ENCODE results near the gene GSG1L.

The GSG1L gene

GRCh38 chr16:27841911-27842310 lies 221.6 kb downstream of the GSG1L start:
- H3K4me3 Mint-ChIP-seq: no peak overlapping the region
- CTCF ChIA-PET: interaction anchor here (1.4 kb wide), 1 partner anchor 130 kb away, joined by 3 read pairs; no protein-coding TSS in a partner anchor
- no peak overlapping the region for H3K27ac Mint-ChIP-seq
- no peak for DNase-seq
- no peaks in the 10 kb centered on the region for H3K4me1 Mint-ChIP-seq
- peaks cover 12% of the 10 kb centered on the region for H3K27me3 Mint-ChIP-seq
- no peaks in the 10 kb centered on the region for H3K9me3 Mint-ChIP-seq
- H3K36me3 Mint-ChIP-seq: no peaks in the 10 kb centered on the region

- H3K27ac Mint-ChIP-seq: no peak overlapping the region
- H3K27me3 Mint-ChIP-seq: peaks cover 12% of the 10 kb centered on the region
- CTCF ChIA-PET: no interaction called here
These were observed 222.3 kb downstream of the GSG1L start for GRCh38 chr16:27841061-27841801.

GRCh38 chr16:27840311-27841060 lies 223.0 kb downstream of the GSG1L start:
- no peak overlapping the region for H3K27ac Mint-ChIP-seq
- no peak overlapping the region for H3K4me3 Mint-ChIP-seq
- H3K36me3 Mint-ChIP-seq: no peaks in the 10 kb centered on the region
- no peak for DNase-seq
- CTCF ChIA-PET: no interaction called here
- no peaks in the 10 kb centered on the region for H3K9me3 Mint-ChIP-seq
- no peaks in the 10 kb centered on the region for H3K4me1 Mint-ChIP-seq
- H3K27me3 Mint-ChIP-seq: peaks cover 13% of the 10 kb centered on the region

More at GRCh38 chr16:27841061-27841801, 222.3 kb downstream of the GSG1L start:
- Mint-ChIP-seq H3K9me3 (no peaks in the 10 kb centered on the region), H3K4me1 (no peaks in the 10 kb centered on the region), H3K36me3 (no peaks in the 10 kb centered on the region), H3K4me3 (no peak overlapping the region)
- DNase-seq: no peak

GRCh38 chr16:27839419-27839818 lies 224.1 kb downstream of the GSG1L start:
- CTCF ChIA-PET: no interaction called here
- H3K36me3 Mint-ChIP-seq: no peaks in the 10 kb centered on the region
- H3K4me1 Mint-ChIP-seq: no peaks in the 10 kb centered on the region
- DNase-seq: no peak
- no peak overlapping the region for H3K27ac Mint-ChIP-seq
- H3K27me3 Mint-ChIP-seq: peaks cover 16% of the 10 kb centered on the region
- no peaks in the 10 kb centered on the region for H3K9me3 Mint-ChIP-seq
- H3K4me3 Mint-ChIP-seq: no peak overlapping the region

- Mint-ChIP-seq H3K27ac (no peak overlapping the region), H3K4me1 (no peaks in the 10 kb centered on the region), H3K4me3 (no peak overlapping the region), H3K36me3 (no peaks in the 10 kb centered on the region), H3K9me3 (no peaks in the 10 kb centered on the region), H3K27me3 (peaks cover 16% of the 10 kb centered on the region)
- CTCF ChIA-PET: no interaction called here
- DNase-seq: no peak
These were observed 224.9 kb downstream of the GSG1L start for GRCh38 chr16:27838536-27839175.

GRCh38 chr16:27829975-27830374 lies 233.5 kb downstream of the GSG1L start:
- Mint-ChIP-seq H3K9me3 (peaks cover 10% of the 10 kb centered on the region), H3K4me3 (no peak overlapping the region), H3K27me3 (peaks cover 4% of the 10 kb centered on the region), H3K36me3 (no peaks in the 10 kb centered on the region), H3K4me1 (no peaks in the 10 kb centered on the region), H3K27ac (no peak overlapping the region)
- no peak for DNase-seq
- CTCF ChIA-PET: no interaction called here

GRCh38 chr16:27828671-27829070 lies 234.8 kb downstream of the GSG1L start:
- Mint-ChIP-seq H3K27me3 (peaks cover 4% of the 10 kb centered on the region), H3K36me3 (no peaks in the 10 kb centered on the region), H3K4me3 (no peak overlapping the region), H3K9me3 (peaks cover 10% of the 10 kb centered on the region), H3K27ac (no peak overlapping the region), H3K4me1 (no peaks in the 10 kb centered on the region)
- CTCF ChIA-PET: no interaction called here
- DNase-seq: no peak

- H3K4me1 Mint-ChIP-seq: no peaks in the 10 kb centered on the region
- CTCF ChIA-PET: no interaction called here
- H3K27ac Mint-ChIP-seq: no peak overlapping the region
- no peaks in the 10 kb centered on the region for H3K36me3 Mint-ChIP-seq
- H3K4me3 Mint-ChIP-seq: no peak overlapping the region
- DNase-seq: no peak
- H3K27me3 Mint-ChIP-seq: peaks cover 4% of the 10 kb centered on the region
- peaks cover 10% of the 10 kb centered on the region for H3K9me3 Mint-ChIP-seq
These were observed 235.7 kb downstream of the GSG1L start for GRCh38 chr16:27827765-27828164.

- H3K9me3 Mint-ChIP-seq: peaks cover 10% of the 10 kb centered on the region
These were observed 236.6 kb downstream of the GSG1L start for GRCh38 chr16:27826893-27827289.

GRCh38 chr16:27826081-27826892 lies 237.2 kb downstream of the GSG1L start:
- no peak for DNase-seq
- CTCF ChIA-PET: no interaction called here
- H3K4me1 Mint-ChIP-seq: no peaks in the 10 kb centered on the region
- H3K36me3 Mint-ChIP-seq: no peaks in the 10 kb centered on the region
- peaks cover 10% of the 10 kb centered on the region for H3K9me3 Mint-ChIP-seq
- no peak overlapping the region for H3K27ac Mint-ChIP-seq
- H3K4me3 Mint-ChIP-seq: no peak overlapping the region
- peaks cover 4% of the 10 kb centered on the region for H3K27me3 Mint-ChIP-seq

More at GRCh38 chr16:27826893-27827289, 236.6 kb downstream of the GSG1L start:
- CTCF ChIA-PET: no interaction called here
- Mint-ChIP-seq H3K4me3 (no peak overlapping the region), H3K4me1 (no peaks in the 10 kb centered on the region), H3K27ac (no peak overlapping the region), H3K27me3 (peaks cover 4% of the 10 kb centered on the region), H3K36me3 (no peaks in the 10 kb centered on the region)
- DNase-seq: no peak

- no peaks in the 10 kb centered on the region for H3K27me3 Mint-ChIP-seq
- CTCF ChIA-PET: no interaction called here
- H3K9me3 Mint-ChIP-seq: peaks cover 3% of the 10 kb centered on the region
- no peaks in the 10 kb centered on the region for H3K36me3 Mint-ChIP-seq
- H3K4me1 Mint-ChIP-seq: no peaks in the 10 kb centered on the region
- no peak for DNase-seq
- no peak overlapping the region for H3K27ac Mint-ChIP-seq
- no peak overlapping the region for H3K4me3 Mint-ChIP-seq
These were observed 238.7 kb downstream of the GSG1L start for GRCh38 chr16:27824786-27825185.

- peaks cover under 1% of the 10 kb centered on the region for H3K9me3 Mint-ChIP-seq
- CTCF ChIA-PET: no interaction called here
- H3K27me3 Mint-ChIP-seq: no peaks in the 10 kb centered on the region
- no peaks in the 10 kb centered on the region for H3K36me3 Mint-ChIP-seq
- no peaks in the 10 kb centered on the region for H3K4me1 Mint-ChIP-seq
- H3K4me3 Mint-ChIP-seq: no peak overlapping the region
- DNase-seq: no peak
- no peak overlapping the region for H3K27ac Mint-ChIP-seq
These were observed 239.5 kb downstream of the GSG1L start for GRCh38 chr16:27824006-27824405.

- Mint-ChIP-seq H3K27ac (no peak overlapping the region), H3K4me1 (no peaks in the 10 kb centered on the region), H3K9me3 (no peaks in the 10 kb centered on the region), H3K36me3 (no peaks in the 10 kb centered on the region), H3K4me3 (no peak overlapping the region), H3K27me3 (no peaks in the 10 kb centered on the region)
- CTCF ChIA-PET: no interaction called here
- DNase-seq: no peak
These were observed 240.1 kb downstream of the GSG1L start for GRCh38 chr16:27823421-27823820.

- CTCF ChIA-PET: no interaction called here
- H3K4me1 Mint-ChIP-seq: no peaks in the 10 kb centered on the region
- no peaks in the 10 kb centered on the region for H3K27me3 Mint-ChIP-seq
- no peak overlapping the region for H3K27ac Mint-ChIP-seq
- no peaks in the 10 kb centered on the region for H3K9me3 Mint-ChIP-seq
- no peak for DNase-seq
- no peak overlapping the region for H3K4me3 Mint-ChIP-seq
- H3K36me3 Mint-ChIP-seq: no peaks in the 10 kb centered on the region
These were observed 240.5 kb downstream of the GSG1L start for GRCh38 chr16:27822996-27823395.
